T-helper 9 cell (primary cell): ENCODE results near the gene PITPNC1.

Experiments used
- DNase-seq: peaks from one replicate; pipeline ENCODE4 v3.0.0-alpha.2; 2020

PITPNC1 gene

GRCh38 chr17:67519801-67520251 is 142.7 kb downstream of the PITPNC1 start:
- no peak for DNase-seq

DNA sequence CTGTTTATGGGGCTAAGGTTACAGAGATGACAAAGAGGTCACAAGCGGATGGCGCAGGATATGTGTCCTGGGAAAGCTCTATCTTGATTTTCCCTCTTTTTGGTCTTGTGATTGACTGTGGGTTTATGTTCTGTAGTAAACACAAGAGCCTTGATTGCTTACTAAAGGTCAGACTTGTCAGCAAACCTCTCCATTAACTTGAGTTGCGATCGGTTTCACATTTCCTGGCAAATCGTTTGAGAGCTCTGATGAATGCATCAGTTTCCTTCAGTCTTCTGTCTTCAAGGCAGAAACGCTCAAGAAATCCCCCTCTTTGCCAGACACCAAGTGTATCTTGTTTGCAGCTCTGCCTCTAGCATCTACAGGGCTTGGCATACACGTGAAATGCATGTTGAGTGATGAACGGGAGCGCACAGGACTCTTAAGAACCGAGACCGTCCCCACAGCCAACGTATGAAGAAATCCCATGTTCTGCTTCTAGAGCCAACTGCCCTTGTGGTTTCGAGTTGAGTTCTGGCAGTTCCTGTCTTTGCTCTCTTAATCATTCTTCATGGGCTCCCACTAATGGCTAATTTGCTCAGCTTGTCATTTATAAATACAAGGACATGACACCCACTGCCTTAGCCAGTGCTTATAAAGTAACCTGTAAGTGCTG is 143.3 kb downstream of the PITPNC1 start:
- DNase-seq = no peak

DNA sequence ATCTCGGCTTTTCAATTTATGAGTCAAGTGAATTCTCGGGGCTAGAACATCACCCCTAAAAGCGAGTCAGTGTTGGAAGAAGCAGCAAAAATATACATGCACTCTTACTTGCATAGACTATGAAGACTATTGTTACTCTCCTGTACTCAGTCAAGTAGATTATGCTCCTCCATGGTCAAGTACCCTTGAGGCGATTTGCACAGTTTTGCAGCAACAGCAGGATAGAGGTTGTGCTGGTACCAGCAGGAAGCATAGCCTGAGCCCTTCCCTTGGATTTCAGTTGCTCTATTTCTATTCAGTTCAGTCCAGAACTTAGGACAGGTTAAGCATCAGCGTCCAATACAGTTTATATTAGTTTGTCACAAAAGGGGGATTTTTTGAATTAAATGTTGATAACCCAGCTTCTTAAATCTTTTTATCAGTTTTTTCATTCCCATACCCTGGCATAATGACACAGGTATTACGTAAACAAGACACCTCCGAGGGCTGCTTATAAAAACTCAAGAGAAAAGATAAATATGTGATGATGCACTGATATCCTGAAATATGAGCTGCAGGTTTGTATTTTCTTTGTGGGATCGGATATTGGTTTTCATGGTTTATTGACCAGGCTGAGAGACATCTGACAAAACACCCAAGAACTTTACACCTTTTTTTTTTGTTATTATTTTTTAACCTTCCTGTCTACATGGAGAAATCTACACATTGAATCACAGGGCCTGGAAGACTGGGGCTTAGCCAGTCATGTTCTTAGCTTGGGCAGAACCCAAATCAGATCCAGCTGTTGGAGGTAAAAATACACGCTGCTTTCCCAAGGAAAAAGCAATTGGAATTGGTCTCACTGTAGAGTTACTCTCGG is 144.1 kb downstream of the PITPNC1 start:
- no peak for DNase-seq

DNA sequence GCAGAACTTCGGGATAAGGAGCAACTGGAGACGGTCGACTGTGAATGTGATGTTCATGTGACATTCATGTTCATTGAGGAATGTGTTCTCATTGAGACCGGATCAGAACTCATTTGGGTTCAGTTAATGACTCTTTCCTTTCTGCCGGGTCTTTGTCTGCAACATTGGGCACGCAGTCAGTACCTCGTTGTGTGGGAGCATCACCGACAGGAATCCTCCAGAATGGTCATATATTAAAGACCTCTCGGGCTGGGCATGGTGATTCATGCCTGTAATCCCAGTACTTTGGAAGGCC is 144.6 kb downstream of the PITPNC1 start:
- no peak for DNase-seq

DNA sequence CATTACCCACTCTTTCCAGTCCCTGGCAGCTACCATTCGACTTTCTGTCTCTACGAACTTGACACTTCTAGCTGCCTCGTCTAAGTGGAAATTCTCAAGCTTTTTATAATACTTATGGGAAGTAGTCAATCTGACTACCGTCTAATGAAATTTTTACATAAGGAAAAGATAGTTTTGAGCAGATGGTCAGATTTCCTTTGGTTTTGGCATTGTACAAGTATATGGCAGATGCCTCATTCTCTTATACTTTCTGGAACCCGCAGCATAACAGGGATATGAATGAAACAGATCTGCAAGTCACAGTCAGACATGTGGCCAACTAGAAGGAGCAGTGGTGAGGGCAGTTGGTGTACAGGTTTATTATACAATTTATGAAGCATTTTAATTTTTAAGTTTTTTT is 146.0 kb downstream of the PITPNC1 start:
- no peak for DNase-seq

GRCh38 chr17:67525239-67526135 is 148.4 kb downstream of the PITPNC1 start:
- no peak for DNase-seq

DNA sequence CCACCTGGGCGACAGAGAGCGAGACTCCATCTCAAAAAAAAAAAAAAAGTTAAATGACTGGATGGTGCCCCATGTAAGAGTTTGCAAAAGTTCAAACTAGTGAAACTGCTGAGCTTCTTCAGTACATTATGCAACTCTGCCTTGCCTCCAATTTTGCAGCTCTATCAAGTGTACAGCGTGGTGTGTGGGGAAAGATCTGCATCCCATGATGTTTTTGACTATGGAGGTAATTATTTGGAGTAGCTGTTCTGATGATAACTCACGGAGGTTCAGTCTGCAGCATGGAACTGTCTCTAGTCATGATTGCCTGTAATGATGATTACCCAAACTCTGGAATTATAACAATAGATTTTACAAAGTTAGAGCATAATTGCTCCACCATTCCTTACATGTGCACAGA is 149.6 kb downstream of the PITPNC1 start:
- DNase-seq = no peak

DNA sequence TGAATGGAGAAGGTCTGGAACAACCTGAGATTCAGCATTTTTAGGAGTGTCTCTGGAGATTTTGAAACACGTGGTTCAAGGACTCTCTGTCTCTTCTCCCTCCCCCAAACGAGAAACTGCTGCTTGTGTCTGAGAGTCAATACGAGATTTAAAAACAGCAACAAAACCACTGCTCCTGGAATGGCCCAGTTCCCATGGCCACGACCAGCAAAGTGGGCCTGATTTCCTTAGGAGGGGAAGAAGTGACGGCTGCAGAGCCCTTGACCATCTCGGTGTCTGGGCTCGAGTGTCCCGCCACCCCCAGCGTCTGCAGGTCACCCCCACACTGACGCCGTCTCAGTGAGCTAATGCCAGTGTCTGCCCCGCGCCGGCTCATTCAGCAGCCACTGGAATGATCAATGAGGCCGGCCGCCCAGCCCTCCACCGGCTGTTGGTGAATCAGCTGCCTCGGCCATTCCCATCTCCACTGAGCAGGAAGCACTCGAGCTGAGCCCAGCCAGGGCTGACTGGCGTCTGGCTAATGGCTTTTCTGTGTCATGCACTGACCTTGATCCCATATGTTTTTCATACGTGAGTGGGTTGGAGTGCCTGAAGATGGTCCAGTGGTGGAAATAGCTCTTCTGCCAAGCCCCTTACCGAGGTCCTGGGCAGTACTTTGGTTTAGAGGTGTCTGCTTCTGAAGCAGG is 151.8 kb downstream of the PITPNC1 start:
- no peak for DNase-seq

GRCh38 chr17:67531291-67531690 is 154.2 kb downstream of the PITPNC1 start:
- DNase-seq = no peak

DNA sequence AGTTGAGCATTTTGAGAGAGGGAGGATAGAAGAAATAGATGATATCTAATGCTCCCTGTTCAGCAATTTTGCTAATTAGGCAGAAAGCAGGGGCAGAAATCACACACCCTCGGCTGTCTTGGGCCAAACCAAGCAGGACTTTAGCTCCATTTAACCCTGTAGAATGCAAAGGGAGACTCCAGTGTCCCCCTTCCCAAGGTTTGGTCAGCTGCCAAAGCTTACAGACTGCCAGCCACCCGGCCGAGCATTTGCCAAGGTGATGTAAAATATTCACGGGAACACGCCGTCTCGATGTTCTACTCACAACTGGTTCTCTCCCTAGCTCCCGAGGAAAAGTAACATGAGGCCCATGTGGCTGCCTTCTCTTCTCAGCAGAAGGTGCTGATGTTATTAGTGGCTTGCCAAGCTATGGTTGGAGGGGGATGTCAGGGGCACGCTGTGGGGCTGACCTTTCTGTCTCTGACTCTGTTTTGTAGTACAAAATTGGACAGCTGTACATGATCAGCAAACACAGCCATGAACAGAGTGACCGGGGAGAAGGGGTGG is 155.3 kb downstream of the PITPNC1 start:
- DNase-seq = no peak

GRCh38 chr17:67534941-67535340 is 157.9 kb downstream of the PITPNC1 start:
- DNase-seq = no peak

DNA sequence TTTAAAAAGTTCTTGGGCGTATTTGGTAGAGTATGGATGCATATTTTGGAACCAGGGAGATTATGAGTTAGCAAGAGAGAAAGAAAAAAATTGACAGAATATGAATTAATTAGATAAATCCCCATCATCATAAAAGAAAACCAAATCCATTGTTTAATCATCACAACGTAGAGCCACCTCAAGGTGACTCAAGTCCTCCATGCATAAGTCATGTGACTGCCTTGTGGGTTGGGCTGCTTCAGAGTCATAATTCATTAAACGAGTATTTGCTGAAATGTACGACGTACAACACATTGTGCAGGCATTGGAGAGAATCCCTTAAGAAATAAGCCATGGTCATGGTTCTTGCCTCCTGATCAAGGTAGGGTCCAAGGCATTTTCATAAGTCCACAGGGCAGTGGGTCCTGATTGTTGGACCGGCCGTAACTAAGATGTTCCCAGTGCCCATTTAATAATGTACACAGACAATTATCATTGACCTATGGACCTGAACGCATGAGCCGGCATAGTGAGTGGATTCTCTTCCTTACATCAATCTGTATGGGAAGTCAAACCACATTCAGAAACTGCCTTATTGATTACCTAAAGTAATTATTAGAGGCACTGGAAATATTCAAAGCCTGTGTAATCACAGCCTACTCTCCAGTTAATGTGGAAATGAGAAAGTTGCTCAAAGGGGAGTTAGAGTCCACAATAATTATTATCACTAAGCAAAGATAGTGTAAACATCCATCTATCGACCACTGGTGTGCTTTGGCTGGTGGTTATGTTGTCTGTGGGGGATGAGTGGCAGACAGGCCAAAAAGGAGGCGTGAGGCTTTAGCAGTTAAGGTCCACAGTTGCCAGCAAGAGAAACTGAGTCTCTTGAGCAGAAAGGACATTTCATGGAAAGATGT is 165.4 kb downstream of the PITPNC1 start:
- no peak for DNase-seq

GRCh38 chr17:67544364-67544955 is 167.4 kb downstream of the PITPNC1 start:
- no peak for DNase-seq

GRCh38 chr17:67546578-67547527 is 169.8 kb downstream of the PITPNC1 start:
- DNase-seq = no peak

- no peak for DNase-seq
Measured at GRCh38 chr17:67548693-67549092, 171.6 kb downstream of the PITPNC1 start.

DNA sequence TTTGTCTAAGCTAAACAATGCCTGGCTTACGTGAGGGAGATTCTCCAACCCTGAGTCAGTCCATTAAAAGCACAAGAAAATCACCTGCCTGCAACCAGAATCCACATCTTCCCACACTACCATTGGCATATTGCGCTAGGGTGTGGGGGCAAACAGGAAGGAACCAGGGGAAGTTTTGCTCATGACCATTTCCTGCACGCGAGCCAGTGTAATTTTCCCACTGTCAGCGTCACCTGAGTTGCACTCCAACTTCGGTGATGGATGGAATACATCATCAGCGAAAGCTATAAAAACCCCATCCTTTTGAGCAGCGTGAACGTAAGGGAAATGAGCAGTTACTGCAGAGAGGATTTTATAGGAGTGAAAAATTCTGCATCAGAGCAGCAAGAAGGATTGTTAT is 172.7 kb downstream of the PITPNC1 start:
- no peak for DNase-seq

- DNase-seq = no peak
Measured at GRCh38 chr17:67554634-67555033, 177.6 kb downstream of the PITPNC1 start.

- DNase-seq = no peak
Measured at GRCh38 chr17:67555855-67556254, 178.8 kb downstream of the PITPNC1 start.

- no peak for DNase-seq
Measured at GRCh38 chr17:67557052-67557845, 180.2 kb downstream of the PITPNC1 start.
